HL-60/S4 treated with phorbol 12-myristate 13-acetate at 8.2 ng/mL for 4 days and 3 days (cell line): ENCODE data around the gene ARID5A.

Source experiments
- in situ Hi-C: fragments of 300-500 bp; cut with MboI; formaldehyde crosslinking; loops from 2 replicates; pipeline ENCODE4 v1.15.0; 2022; ENCODE audit warnings: low sequenced_read_pairs

The ARID5A gene

GRCh38 chr2:96526101-96526591 is 10.4 kb upstream of the ARID5A start:
- in situ Hi-C loops: loop anchor here (25.0 kb wide), 1 partner anchor 514 kb away; no protein-coding TSS in a partner anchor

GRCh38 chr2:96526615-96527285 is 9.8 kb upstream of the ARID5A start:
- in situ Hi-C loops: loop anchor here (25.0 kb wide), 1 partner anchor 514 kb away; no protein-coding TSS in a partner anchor

- in situ Hi-C loops: loop anchor here (25.0 kb wide), 1 partner anchor 515 kb away; no protein-coding TSS in a partner anchor
Measured at GRCh38 chr2:96527286-96528005, 9.1 kb upstream of the ARID5A start.

GRCh38 chr2:96528006-96528699 is 8.4 kb upstream of the ARID5A start:
- in situ Hi-C loops: loop anchor here (25.0 kb wide), 1 partner anchor 516 kb away; no protein-coding TSS in a partner anchor

- in situ Hi-C loops: loop anchor here (25.0 kb wide), 1 partner anchor 517 kb away; no protein-coding TSS in a partner anchor
Measured at GRCh38 chr2:96528700-96529375, 7.7 kb upstream of the ARID5A start.

GRCh38 chr2:96529376-96530143 is 7.0 kb upstream of the ARID5A start:
- in situ Hi-C loops: loop anchor here (25.0 kb wide), 1 partner anchor 517 kb away; no protein-coding TSS in a partner anchor

GRCh38 chr2:96530144-96530430 is 6.5 kb upstream of the ARID5A start:
- in situ Hi-C loops: loop anchor here (25.0 kb wide), 1 partner anchor 518 kb away; no protein-coding TSS in a partner anchor

- in situ Hi-C loops: loop anchor here (25.0 kb wide), 1 partner anchor 518 kb away; no protein-coding TSS in a partner anchor
Measured at GRCh38 chr2:96530474-96531357, 5.8 kb upstream of the ARID5A start.

- in situ Hi-C loops: loop anchor here (25.0 kb wide), 1 partner anchor 519 kb away; no protein-coding TSS in a partner anchor
Measured at GRCh38 chr2:96531366-96531765, 5.2 kb upstream of the ARID5A start.

- in situ Hi-C loops: loop anchor here (25.0 kb wide), 1 partner anchor 520 kb away; no protein-coding TSS in a partner anchor
Measured at GRCh38 chr2:96531872-96532505, 4.6 kb upstream of the ARID5A start.

- in situ Hi-C loops: loop anchor here (25.0 kb wide), 1 partner anchor 520 kb away; no protein-coding TSS in a partner anchor
Measured at GRCh38 chr2:96532641-96533291, 3.8 kb upstream of the ARID5A start.

GRCh38 chr2:96533292-96534073 is 3.1 kb upstream of the ARID5A start:
- in situ Hi-C loops: loop anchor here (25.0 kb wide), 1 partner anchor 521 kb away; no protein-coding TSS in a partner anchor

GRCh38 chr2:96534141-96534540 is 2.4 kb upstream of the ARID5A start:
- in situ Hi-C loops: loop anchor here (25.0 kb wide), 1 partner anchor 522 kb away; no protein-coding TSS in a partner anchor

- in situ Hi-C loops: loop anchor here (25.0 kb wide), 1 partner anchor 522 kb away; no protein-coding TSS in a partner anchor
Measured at GRCh38 chr2:96534701-96535181, 1.8 kb upstream of the ARID5A start.

GRCh38 chr2:96535331-96535730 is 1.2 kb upstream of the ARID5A start:
- in situ Hi-C loops: loop anchor here (25.0 kb wide), 1 partner anchor 523 kb away; no protein-coding TSS in a partner anchor

- in situ Hi-C loops: loop anchor here (25.0 kb wide), 1 partner anchor 525 kb away; no protein-coding TSS in a partner anchor
Measured at GRCh38 chr2:96537066-96537733, 648 bp downstream of the ARID5A start.
